Epithelial cell of esophagus (primary cell): ENCODE data around the gene ITCH.

Source experiments
- DNase-seq: peaks from one replicate; pipeline ENCODE4 v3.0.0; 2010; ENCODE audit warnings: low read depth
- H3K4me3 ChIP-seq: 2 replicates; pipeline ENCODE4 v1.5.1; 2011; ENCODE audit warnings: mild to moderate bottlenecking, low read length, control low read depth
- CTCF ChIP-seq: IDR thresholded peaks from 2 replicates; pipeline ENCODE4 v1.5.1; 2011; ENCODE audit warnings: low read depth, mild to moderate bottlenecking, low read length, control low read depth, inconsistent platforms; ENCODE audit not compliant: insufficient read depth; ENCODE audit errors: missing control alignments

The ITCH gene

GRCh38 chr20:34549291-34549928, 186.3 kb downstream of the ITCH start:
- no peak overlapping the region for H3K4me3 ChIP-seq
- peak; percentile 80 for DNase-seq
- TF ChIP-seq CTCF: no peak

- DNase-seq: no peak
- H3K4me3 ChIP-seq: no peak overlapping the region
- TF ChIP-seq CTCF: no peak
Observed at GRCh38 chr20:34549929-34550305, 186.8 kb downstream of the ITCH start.

- DNase-seq: no peak
- no peak for TF ChIP-seq CTCF
- no peak overlapping the region for H3K4me3 ChIP-seq
Observed at GRCh38 chr20:34552569-34552968, 189.5 kb downstream of the ITCH start.

GRCh38 chr20:34553366-34553867, 190.3 kb downstream of the ITCH start:
- DNase-seq: no peak
- no peak for TF ChIP-seq CTCF
- H3K4me3 ChIP-seq: no peak overlapping the region

- DNase-seq: no peak
- peak overlapping the region; percentile 72 for H3K4me3 ChIP-seq
- TF ChIP-seq CTCF: no peak
Observed at GRCh38 chr20:34557936-34558319, 194.9 kb downstream of the ITCH start.

- no peak for TF ChIP-seq CTCF
- peak within 1 kb of the TSS; percentile 72 for H3K4me3 ChIP-seq
- peak; percentile 95 for DNase-seq
Observed at GRCh38 chr20:34558320-34559218, 195.5 kb downstream of the ITCH start, which contains the start of gene MAP1LC3A. Gene MAP1LC3A (plus strand): TSS chr20:34558718. CDS start chr20:34558869, 151 bp downstream.
